ENCODE results near the gene REXO1.

DNA sequence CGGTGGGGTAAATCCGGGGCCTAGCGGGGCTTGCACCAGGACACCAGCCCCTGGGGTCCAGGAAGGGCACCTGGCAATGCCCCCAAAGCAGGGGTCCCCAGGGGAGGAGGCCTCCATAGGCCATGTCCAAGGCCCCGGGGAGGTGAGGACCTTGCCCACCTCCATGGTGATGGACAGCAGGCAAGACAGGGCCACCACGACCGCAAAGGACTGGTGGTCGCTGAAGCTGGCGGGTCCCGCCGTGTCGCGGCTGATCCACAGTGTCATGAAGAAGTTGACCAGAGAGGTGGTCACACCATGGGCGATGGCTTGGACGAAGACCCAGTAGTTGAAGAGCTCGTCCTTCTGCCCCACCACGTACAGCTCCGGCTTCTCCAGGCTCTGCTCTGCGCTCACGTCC lies 63.0 kb downstream of the REXO1 start:
- TF ChIP-seq POLR2A (IDR thresholded peaks at IDR 0.05) (no peak), EP300 (IDR thresholded peaks at IDR 0.05) (no peak), POLR2AphosphoS5 (IDR thresholded peaks at IDR 0.05) (no peak)
- TF ChIP-seq, protein P1, sequence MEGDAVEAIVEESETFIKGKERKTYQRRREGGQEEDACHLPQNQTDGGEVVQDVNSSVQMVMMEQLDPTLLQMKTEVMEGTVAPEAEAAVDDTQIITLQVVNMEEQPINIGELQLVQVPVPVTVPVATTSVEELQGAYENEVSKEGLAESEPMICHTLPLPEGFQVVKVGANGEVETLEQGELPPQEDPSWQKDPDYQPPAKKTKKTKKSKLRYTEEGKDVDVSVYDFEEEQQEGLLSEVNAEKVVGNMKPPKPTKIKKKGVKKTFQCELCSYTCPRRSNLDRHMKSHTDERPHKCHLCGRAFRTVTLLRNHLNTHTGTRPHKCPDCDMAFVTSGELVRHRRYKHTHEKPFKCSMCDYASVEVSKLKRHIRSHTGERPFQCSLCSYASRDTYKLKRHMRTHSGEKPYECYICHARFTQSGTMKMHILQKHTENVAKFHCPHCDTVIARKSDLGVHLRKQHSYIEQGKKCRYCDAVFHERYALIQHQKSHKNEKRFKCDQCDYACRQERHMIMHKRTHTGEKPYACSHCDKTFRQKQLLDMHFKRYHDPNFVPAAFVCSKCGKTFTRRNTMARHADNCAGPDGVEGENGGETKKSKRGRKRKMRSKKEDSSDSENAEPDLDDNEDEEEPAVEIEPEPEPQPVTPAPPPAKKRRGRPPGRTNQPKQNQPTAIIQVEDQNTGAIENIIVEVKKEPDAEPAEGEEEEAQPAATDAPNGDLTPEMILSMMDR (IDR thresholded peaks at IDR 0.05) = no peak
